Measurements from ENCODE around the gene DGKH. TPM values are rescaled to one million over a fixed set of nuclear protein-coding genes. Genes with fewer than 3 reads are reported as not detected.

DGKH gene
- total and polyA plus RNA-seq, 2 experiments from 2014 or later = 2.0 to 11.2 TPM

GRCh38 chr13:42181381-42181953 is 133.0 kb downstream of the DGKH start:
- H3K4me3 ChIP-seq = no peak overlapping the region
- no peaks in the 10 kb centered on the region for H3K4me1 ChIP-seq (ENCODE audit: low read depth)
- H3K36me3 ChIP-seq = no peaks in the 10 kb centered on the region
- DNase-seq (ENCODE audit: low read depth in 1 of 2, low spot score in 1 of 2) = peak; percentile 1 to 6
- H3K27ac ChIP-seq = no peak overlapping the region
- no peaks in the 10 kb centered on the region for H3K9me3 ChIP-seq (ENCODE audit: low read depth)
- H3K27me3 ChIP-seq = no peaks in the 10 kb centered on the region
- TF ChIP-seq CTCF (IDR thresholded peaks at IDR 0.05; ENCODE audit: low read depth, low read length) = no peak

DNA sequence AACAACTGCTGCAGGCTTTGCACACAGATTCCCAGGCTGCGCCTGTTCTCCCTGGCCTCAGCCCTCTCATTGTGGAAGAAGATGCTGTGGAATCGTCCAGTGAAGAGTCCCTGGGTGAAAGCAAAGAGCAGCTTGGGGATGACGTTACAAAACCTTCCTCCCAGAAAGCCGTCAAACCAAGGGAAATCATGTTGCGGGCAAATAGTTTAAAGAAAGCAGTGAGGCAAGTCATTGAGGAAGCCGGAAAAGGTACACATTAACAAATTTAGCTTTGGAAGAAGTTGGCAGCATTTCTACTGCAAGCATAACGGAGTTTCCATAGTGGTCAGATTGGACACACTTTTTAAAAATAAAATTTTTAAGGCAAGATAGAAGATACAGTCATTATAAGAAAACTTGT is 140.6 kb downstream of the DGKH start:
- no peak for TF ChIP-seq CTCF (IDR thresholded peaks at IDR 0.05; ENCODE audit: low read depth, low read length)
- H3K27me3 ChIP-seq = no peaks in the 10 kb centered on the region
- peaks cover 10% of the 10 kb centered on the region for H3K36me3 ChIP-seq

DNA sequence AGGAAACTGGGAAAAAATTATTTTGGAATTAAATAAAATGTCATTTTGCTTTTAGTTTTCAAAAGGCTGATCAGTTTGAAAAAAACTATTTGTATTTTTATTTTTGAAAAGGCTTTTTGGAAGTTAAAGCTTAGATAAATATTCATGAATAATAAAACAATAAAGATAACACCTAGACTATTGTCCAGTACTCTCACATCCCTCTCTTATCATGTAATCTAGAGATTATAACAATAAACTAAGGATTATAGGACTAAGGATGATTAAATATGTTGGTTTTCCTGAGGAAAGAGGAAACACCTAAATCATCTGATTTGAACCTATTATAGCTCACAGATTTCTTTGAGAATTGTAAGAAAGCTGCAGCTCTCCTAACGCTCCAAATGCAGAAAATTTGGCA is 142.1 kb downstream of the DGKH start:
- Histone ChIP-seq H3K4me1 (ENCODE audit: low read depth) (no peaks in the 10 kb centered on the region), H3K27me3 (no peaks in the 10 kb centered on the region), H3K9me3 (ENCODE audit: low read depth) (no peaks in the 10 kb centered on the region), H3K27ac (no peak overlapping the region), H3K36me3 (peaks cover 12% of the 10 kb centered on the region), H3K4me3 (no peak overlapping the region)
- no peak for DNase-seq (ENCODE audit: low read depth in 1 of 2, low spot score in 1 of 2)
- no peak for TF ChIP-seq CTCF (IDR thresholded peaks at IDR 0.05; ENCODE audit: low read depth, low read length)

More for the DNA sequence above, 140.6 kb downstream of the DGKH start:
- H3K4me3 ChIP-seq = no peak overlapping the region
- no peak for DNase-seq (ENCODE audit: low read depth in 1 of 2, low spot score in 1 of 2)
- no peaks in the 10 kb centered on the region for H3K9me3 ChIP-seq (ENCODE audit: low read depth)
- H3K4me1 ChIP-seq (ENCODE audit: low read depth) = no peaks in the 10 kb centered on the region
- H3K27ac ChIP-seq = no peak overlapping the region

DNA sequence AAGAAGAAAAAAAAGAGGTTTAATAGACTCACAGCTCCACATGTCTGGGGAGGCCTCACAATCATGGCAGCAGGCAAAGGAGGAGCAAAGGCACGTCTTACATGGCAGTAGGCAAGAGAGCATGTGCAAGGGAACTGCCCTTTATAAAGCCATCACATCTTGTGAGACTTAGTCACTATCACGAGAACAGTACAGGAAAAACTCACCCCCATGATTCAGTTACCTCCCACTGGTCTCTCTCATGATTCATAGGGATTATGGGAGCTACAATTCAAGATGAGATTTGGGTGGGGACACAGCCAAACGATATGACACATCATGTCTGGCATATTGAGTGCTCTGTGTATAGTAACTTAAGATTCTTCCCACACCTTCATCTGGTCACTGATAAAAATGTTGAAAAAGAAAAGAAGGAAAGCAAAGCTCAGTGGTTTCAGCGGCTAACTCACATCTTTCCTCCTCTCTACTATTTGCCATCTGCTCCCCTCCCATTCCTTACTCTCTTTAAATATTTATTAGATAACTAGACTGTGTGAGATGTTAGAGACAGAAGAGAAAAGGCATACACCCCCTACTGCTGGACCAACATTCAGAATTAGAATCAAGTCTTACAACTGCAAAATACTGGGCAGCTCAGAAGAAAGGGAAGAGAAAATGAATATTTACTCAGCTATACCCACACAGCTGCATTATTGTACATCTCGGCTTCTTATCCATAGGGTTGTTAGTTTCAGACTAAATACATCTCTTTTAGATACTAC is 163.4 kb downstream of the DGKH start:
- H3K4me1 ChIP-seq (ENCODE audit: low read depth) = no peaks in the 10 kb centered on the region
- no peaks in the 10 kb centered on the region for H3K27me3 ChIP-seq
- H3K4me3 ChIP-seq = no peak overlapping the region
- TF ChIP-seq CTCF (IDR thresholded peaks at IDR 0.05; ENCODE audit: low read depth, low read length) = no peak
- DNase-seq (ENCODE audit: low read depth in 1 of 2, low spot score in 1 of 2) = no peak
- no peaks in the 10 kb centered on the region for H3K9me3 ChIP-seq (ENCODE audit: low read depth)
- no peak overlapping the region for H3K27ac ChIP-seq
- H3K36me3 ChIP-seq = no peaks in the 10 kb centered on the region

DNA sequence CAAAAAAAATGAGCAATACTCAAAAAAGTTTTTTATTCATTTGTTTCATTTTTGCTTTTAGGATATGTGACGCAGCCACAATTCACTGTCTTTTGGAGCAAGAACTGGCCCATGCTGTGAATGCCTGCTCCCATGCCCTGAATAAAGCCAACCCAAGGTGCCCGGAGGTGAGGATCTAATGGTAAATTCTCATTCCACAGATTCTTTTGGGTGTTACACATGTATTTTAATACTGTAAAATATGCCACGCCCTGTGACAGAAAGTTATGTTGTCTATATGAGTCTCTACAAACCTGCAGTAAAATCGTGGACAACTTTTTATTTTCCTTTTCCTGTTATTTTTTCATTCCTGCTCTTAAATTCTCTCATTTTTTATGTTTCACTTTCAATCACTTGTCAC is 166.0 kb downstream of the DGKH start:
- Histone ChIP-seq H3K4me1 (ENCODE audit: low read depth) (no peaks in the 10 kb centered on the region), H3K9me3 (ENCODE audit: low read depth) (no peaks in the 10 kb centered on the region), H3K27ac (no peak overlapping the region), H3K36me3 (no peaks in the 10 kb centered on the region), H3K27me3 (no peaks in the 10 kb centered on the region), H3K4me3 (no peak overlapping the region)
- DNase-seq (ENCODE audit: low read depth in 1 of 2, low spot score in 1 of 2) = no peak
- no peak for TF ChIP-seq CTCF (IDR thresholded peaks at IDR 0.05; ENCODE audit: low read depth, low read length)
